Vagina (tissue), 2 donors: Measurements from ENCODE around the gene SERPINA4. TPM values are rescaled to one million over a fixed set of nuclear protein-coding genes. Genes with fewer than 3 reads are reported as not detected.
A peak's percentile ranks its signal among the peaks of the same experiment; 100 is the strongest.

Experiments
- DNase-seq, 2 donors: peaks; one replicate each; pipeline ENCODE4 v3.0.0-alpha.2; 2017; ENCODE audit errors: extremely low spot score in 2 of 2
- H3K27ac ChIP-seq: fragments of 200-600 bp; sonication (generic); one replicate; pipeline ENCODE4 v1.5.1; 2019
- H3K27me3 ChIP-seq: fragments of 200-600 bp; sonication (generic); one replicate; pipeline ENCODE4 v1.5.1; 2019
- H3K36me3 ChIP-seq, 2 donors: fragments of 200-600 bp; sonication (generic); one replicate each; pipeline ENCODE4 v1.5.1; 2017 to 2019
- H3K4me1 ChIP-seq: fragments of 200-600 bp; sonication (generic); one replicate; pipeline ENCODE4 v1.5.1; 2019
- H3K4me3 ChIP-seq, 2 donors: fragments of 200-600 bp; sonication (generic); 1 replicate in 1 of 2; 2 replicates in 1 of 2; pipeline ENCODE4 v1.5.1; 2016 to 2019
- H3K9me3 ChIP-seq: fragments of 200-600 bp; sonication (generic); one replicate; pipeline ENCODE4 v1.5.1; 2019
- POLR2A ChIP-seq, 2 donors: fragments of 450-650 bp; IDR thresholded peaks; one replicate each; pipeline ENCODE4 v1.6.1; 2017; ENCODE audit warnings: antibody characterized with exemption in 2 of 2, mild to moderate bottlenecking in 2 of 2, moderate library complexity in 2 of 2
- POLR2AphosphoS5 ChIP-seq, 2 donors: sonication (generic); formaldehyde crosslinking; IDR thresholded peaks; one replicate each; pipeline ENCODE4 v1.9.0; 2017; ENCODE audit warnings: antibody characterized with exemption in 2 of 2, mild to moderate bottlenecking in 2 of 2, low read depth in 1 of 2; ENCODE audit not compliant: insufficient read depth in 1 of 2
- intact Hi-C: fragments of 100-400 bp; cut with DNase I; formaldehyde crosslinking; loops from one replicate; pipeline ENCODE4 v1.15.1; 2023
- total RNA-seq: library from RNA; depleted of rRNA; stranded (reverse); fragments of >200 nt; gene quantifications from one replicate; pipeline ENCODE4 v1.2.3, GENCODE V29; 2016
- TF ChIP-seq, protein P1 (sequence below), 3 experiments: fragments of 450-650 bp in 2 of 3; fragments of 200-600 bp in 1 of 3; sonication (generic) in 1 of 3; IDR thresholded peaks; one replicate each; pipeline ENCODE4 v1.5.1; 2017 to 2019; ENCODE audit warnings: antibody characterized with exemption in 3 of 3, mild to moderate bottlenecking in 2 of 3, moderate library complexity in 2 of 3

Gene SERPINA4
- total RNA-seq, 1 donor from 2014 or later = not detected

DNA sequence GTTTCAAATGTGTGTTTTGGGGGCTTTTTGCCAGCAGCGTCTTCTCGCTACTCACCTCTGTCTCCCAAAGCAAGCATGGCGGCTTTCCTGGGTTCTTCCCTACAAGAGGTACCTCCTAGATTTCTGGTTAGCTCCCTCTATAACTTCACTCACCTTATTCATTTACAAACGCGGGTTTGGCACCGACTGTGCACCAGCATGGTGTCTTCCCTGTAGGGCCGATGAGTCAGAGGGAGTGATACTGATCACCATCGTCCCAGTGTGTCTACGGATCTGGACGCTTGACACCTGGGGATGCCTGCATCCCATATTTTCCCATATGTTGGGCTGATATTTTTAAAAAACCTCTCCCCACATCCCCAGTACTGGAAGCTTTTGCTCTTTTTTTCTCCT, 44.0 kb upstream of the SERPINA4 start:
- intact Hi-C loops = no loop called here
- Histone ChIP-seq H3K4me3 (no peak overlapping the region), H3K27me3 (no peaks in the 10 kb centered on the region), H3K4me1 (no peaks in the 10 kb centered on the region), H3K27ac (no peak overlapping the region), H3K9me3 (no peaks in the 10 kb centered on the region), H3K36me3 (no peaks in the 10 kb centered on the region)
- no peak for DNase-seq
- TF ChIP-seq, protein P1, sequence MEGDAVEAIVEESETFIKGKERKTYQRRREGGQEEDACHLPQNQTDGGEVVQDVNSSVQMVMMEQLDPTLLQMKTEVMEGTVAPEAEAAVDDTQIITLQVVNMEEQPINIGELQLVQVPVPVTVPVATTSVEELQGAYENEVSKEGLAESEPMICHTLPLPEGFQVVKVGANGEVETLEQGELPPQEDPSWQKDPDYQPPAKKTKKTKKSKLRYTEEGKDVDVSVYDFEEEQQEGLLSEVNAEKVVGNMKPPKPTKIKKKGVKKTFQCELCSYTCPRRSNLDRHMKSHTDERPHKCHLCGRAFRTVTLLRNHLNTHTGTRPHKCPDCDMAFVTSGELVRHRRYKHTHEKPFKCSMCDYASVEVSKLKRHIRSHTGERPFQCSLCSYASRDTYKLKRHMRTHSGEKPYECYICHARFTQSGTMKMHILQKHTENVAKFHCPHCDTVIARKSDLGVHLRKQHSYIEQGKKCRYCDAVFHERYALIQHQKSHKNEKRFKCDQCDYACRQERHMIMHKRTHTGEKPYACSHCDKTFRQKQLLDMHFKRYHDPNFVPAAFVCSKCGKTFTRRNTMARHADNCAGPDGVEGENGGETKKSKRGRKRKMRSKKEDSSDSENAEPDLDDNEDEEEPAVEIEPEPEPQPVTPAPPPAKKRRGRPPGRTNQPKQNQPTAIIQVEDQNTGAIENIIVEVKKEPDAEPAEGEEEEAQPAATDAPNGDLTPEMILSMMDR (IDR thresholded peaks at IDR 0.05) = no peak
- TF ChIP-seq POLR2AphosphoS5 (IDR thresholded peaks at IDR 0.05; ENCODE audit: insufficient read depth in 1 of 2, low read depth in 1 of 2) = no peak
- no peak for TF ChIP-seq POLR2A (IDR thresholded peaks at IDR 0.05)

DNA sequence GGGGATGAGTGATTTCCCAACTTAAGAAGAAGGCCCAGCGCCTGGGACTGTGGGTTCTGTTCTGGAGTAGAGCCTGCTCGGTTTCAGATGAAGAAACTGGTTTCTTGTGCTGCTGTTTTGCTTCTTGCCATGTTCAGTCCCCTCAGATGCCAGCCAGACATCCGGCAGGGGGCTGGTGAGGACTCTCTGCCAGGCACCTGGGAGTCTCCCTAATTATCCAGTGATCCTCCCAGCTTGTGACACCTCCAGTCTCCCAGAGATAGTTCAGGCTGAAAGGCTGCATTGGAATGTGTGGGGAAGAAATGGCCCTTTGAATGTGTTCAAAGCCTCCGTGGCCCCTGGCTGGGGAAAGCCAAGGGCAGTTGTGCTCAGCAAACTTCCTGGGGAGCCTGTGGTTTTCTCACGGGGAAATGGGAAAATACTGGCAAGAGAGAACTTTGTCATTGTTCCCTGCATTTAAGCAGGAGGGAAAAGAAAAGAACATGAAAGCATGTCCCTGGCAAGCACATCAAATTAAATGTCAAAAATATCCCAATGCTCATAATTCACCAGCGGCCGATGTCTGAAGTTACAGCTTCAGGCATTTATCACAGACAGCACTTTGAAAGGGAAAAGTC, 43.5 kb upstream of the SERPINA4 start:
- TF ChIP-seq, protein P1 (IDR thresholded peaks at IDR 0.05) = no peak
- TF ChIP-seq POLR2A (IDR thresholded peaks at IDR 0.05) (no peak), POLR2AphosphoS5 (IDR thresholded peaks at IDR 0.05; ENCODE audit: insufficient read depth in 1 of 2, low read depth in 1 of 2) (no peak)
- intact Hi-C loops = no loop called here
- Histone ChIP-seq H3K4me3 (no peak overlapping the region), H3K4me1 (no peaks in the 10 kb centered on the region), H3K36me3 (no peaks in the 10 kb centered on the region), H3K9me3 (no peaks in the 10 kb centered on the region), H3K27ac (no peak overlapping the region), H3K27me3 (no peaks in the 10 kb centered on the region)
- DNase-seq = no peak

DNA sequence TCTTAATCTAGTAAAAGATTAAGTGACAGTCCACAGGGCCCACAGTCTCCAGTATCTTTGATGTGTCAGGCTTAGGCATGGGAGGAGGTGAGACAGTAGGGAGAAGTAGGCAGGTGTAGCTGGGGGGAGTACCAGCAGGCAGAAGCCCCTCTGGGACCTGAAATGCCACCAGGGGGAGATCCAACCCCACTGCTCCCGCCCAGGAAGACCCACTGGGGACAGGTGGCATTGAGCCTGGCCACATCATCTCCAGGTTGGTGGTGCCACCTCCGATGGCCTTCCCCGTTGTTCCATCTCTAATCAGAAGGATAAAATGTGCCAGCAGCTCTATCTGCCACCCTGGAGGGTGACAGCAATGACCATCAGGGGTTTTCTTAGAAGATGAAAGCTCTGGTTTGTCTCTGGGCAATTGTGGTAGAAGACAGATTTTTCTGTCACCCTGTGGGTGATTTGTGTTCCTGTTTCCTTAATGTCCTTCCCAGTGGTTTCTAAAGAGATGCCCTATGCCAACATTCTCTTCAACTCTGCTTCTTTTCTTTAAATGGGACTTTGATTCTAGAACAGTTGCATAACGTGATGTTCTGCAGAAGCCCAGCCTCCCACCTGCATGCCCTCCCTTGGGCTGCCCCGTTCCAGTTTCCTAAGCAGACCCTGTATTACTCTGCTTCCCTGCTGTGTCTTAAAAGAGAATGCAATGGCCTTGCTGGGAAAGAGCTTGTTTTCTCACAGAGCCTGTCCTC, 39.7 kb upstream of the SERPINA4 start:
- DNase-seq = no peak
- TF ChIP-seq POLR2A (IDR thresholded peaks at IDR 0.05) (no peak), POLR2AphosphoS5 (IDR thresholded peaks at IDR 0.05; ENCODE audit: insufficient read depth in 1 of 2, low read depth in 1 of 2) (no peak)
- TF ChIP-seq, protein P1 (IDR thresholded peaks at IDR 0.05) = no peak
- H3K27ac ChIP-seq = no peak overlapping the region
- H3K4me3 ChIP-seq = no peak overlapping the region
- H3K27me3 ChIP-seq = no peaks in the 10 kb centered on the region
- intact Hi-C loops = no loop called here
- H3K9me3 ChIP-seq = no peaks in the 10 kb centered on the region
- no peaks in the 10 kb centered on the region for H3K4me1 ChIP-seq
- H3K36me3 ChIP-seq = no peaks in the 10 kb centered on the region

DNA sequence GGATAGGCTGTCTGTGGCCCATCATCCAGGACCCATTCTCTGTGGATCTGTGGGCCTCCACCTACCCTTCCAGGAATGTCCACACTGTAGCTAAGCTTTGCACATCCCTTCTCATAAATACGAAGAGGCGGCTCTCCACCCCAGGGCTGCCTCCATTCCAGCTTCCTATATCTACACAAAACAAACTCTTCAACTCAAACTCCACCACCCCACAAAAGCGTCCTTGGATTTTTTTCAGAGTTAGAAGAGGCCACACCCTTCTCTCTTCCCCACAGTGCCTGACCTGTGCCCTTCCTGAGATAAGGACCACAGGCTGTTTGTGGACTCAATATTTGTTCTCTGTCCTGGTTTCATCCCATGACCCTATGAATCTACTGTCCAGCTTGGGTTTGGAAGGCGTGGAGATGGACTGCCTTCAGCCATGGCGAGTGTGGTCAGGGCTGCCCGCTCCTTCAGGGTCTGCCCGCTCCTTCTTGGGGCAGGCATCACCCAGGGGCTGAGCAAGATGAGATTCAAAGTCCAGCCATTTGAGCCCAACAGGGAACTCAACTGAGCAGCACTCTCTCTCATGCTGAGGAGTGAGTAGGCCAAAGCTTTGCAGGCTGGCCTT, 39.0 kb upstream of the SERPINA4 start:
- TF ChIP-seq, protein P1 (IDR thresholded peaks at IDR 0.05) = no peak
- TF ChIP-seq POLR2AphosphoS5 (IDR thresholded peaks at IDR 0.05; ENCODE audit: insufficient read depth in 1 of 2, low read depth in 1 of 2) (no peak), POLR2A (IDR thresholded peaks at IDR 0.05) (no peak)
- peak in 1 of 2 donors; percentile 54 for DNase-seq
- intact Hi-C loops = no loop called here
- H3K36me3 ChIP-seq = no peaks in the 10 kb centered on the region
- no peak overlapping the region for H3K27ac ChIP-seq
- no peaks in the 10 kb centered on the region for H3K4me1 ChIP-seq
- no peaks in the 10 kb centered on the region for H3K9me3 ChIP-seq
- no peak overlapping the region for H3K4me3 ChIP-seq
- H3K27me3 ChIP-seq = no peaks in the 10 kb centered on the region

DNA sequence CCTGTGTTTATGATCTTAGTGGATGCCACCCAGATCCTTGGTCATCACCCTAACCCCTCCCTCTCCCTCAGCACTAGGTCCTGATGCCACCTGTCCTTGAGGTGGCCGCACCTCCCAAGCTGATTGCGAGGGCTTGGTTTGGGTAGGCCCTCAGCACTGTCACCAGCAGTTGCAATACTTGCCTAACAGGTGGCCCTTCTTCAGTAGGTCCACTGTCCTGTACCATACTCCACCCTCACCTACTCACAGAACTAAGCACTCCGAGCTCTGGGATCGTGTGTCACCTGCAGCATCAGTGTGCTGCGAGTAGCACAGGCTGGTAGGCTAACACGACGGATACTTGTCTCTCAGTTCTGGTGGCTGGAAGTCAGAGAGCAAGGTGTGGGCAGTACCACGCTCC, 38.0 kb upstream of the SERPINA4 start:
- H3K4me1 ChIP-seq = no peaks in the 10 kb centered on the region
- peak in 1 of 2 donors; percentile 78 for DNase-seq
- no peaks in the 10 kb centered on the region for H3K9me3 ChIP-seq
- no peak overlapping the region for H3K4me3 ChIP-seq
- no peaks in the 10 kb centered on the region for H3K27me3 ChIP-seq
- H3K27ac ChIP-seq = no peak overlapping the region
- TF ChIP-seq POLR2AphosphoS5 (IDR thresholded peaks at IDR 0.05; ENCODE audit: insufficient read depth in 1 of 2, low read depth in 1 of 2) (no peak), POLR2A (IDR thresholded peaks at IDR 0.05) (no peak)
- TF ChIP-seq, protein P1 (IDR thresholded peaks at IDR 0.05) = no peak
- intact Hi-C loops = no loop called here
- H3K36me3 ChIP-seq = no peaks in the 10 kb centered on the region
